ENCODE data around the gene KCNMA1.

- no peak for TF ChIP-seq YY1 (IDR thresholded peaks at IDR 0.05; ENCODE audit: insufficient read depth, insufficient read length)
- no peak for TF ChIP-seq SUZ12 (IDR thresholded peaks at IDR 0.05; ENCODE audit: extremely low read depth, insufficient read depth, insufficient read length)
- no peak for TF ChIP-seq ZNF274 (IDR thresholded peaks at IDR 0.05; ENCODE audit: low read depth, low read length)
Observed at GRCh38 chr10:76928565-76928964, 709.0 kb downstream of the KCNMA1 start.

Data from NT2/D1 (cell line).